Smooth muscle cell (in vitro differentiated cells): ENCODE measurements around the gene MTMR4. TPM values are rescaled to one million over a fixed set of nuclear protein-coding genes. Genes with fewer than 3 reads are reported as not detected.
"Not testable (repeated sequence)": the region's sequence is repeated elsewhere in the genome, so short reads cannot be mapped to it uniquely, and the experiment has no call there.

ENCODE experiments used
- DNase-seq: peaks from one replicate; lab custom pipeline; 2025; ENCODE audit not compliant: unreplicated experiment; lab: John Stamatoyannopoulos, UW
- H2AFZ ChIP-seq: fragments of 200-600 bp; sonication (generic); 2 replicates; pipeline ENCODE4 v1.6.0; 2016; ENCODE audit warnings: antibody characterized with exemption, low read depth, mild to moderate bottlenecking
- H3F3A ChIP-seq: fragments of 200-600 bp; sonication (generic); 2 replicates; pipeline ENCODE4 v1.6.0; 2017; ENCODE audit warnings: antibody characterized with exemption, low read depth
- H3K27ac ChIP-seq: fragments of 200-600 bp; sonication (generic); 2 replicates; pipeline ENCODE4 v1.5.1; 2016; ENCODE audit warnings: low read depth, mild to moderate bottlenecking
- H3K27me3 ChIP-seq: fragments of 200-600 bp; sonication (generic); 2 replicates; pipeline ENCODE4 v1.6.1; 2016; ENCODE audit warnings: low read depth, mild to moderate bottlenecking
- H3K36me3 ChIP-seq: fragments of 200-600 bp; sonication (generic); 2 replicates; pipeline ENCODE4 v1.5.1; 2016; ENCODE audit warnings: low read depth
- H3K4me1 ChIP-seq: fragments of 200-600 bp; sonication (generic); 2 replicates; pipeline ENCODE4 v1.5.1; 2016; ENCODE audit warnings: low read depth
- H3K4me2 ChIP-seq: fragments of 200-600 bp; sonication (generic); 2 replicates; pipeline ENCODE4 v1.6.0; 2016; ENCODE audit warnings: mild to moderate bottlenecking
- H3K4me3 ChIP-seq: fragments of 200-600 bp; sonication (generic); 2 replicates; pipeline ENCODE4 v1.5.1; 2016; ENCODE audit warnings: mild to moderate bottlenecking
- H3K79me2 ChIP-seq: fragments of 200-600 bp; sonication (generic); 2 replicates; pipeline ENCODE4 v1.6.0; 2016; ENCODE audit warnings: low read depth, mild to moderate bottlenecking
- H3K9ac ChIP-seq: fragments of 200-600 bp; sonication (generic); 2 replicates; pipeline ENCODE4 v1.6.0; 2016; ENCODE audit warnings: low read depth
- H3K9me3 ChIP-seq: fragments of 200-600 bp; sonication (generic); replicated peaks from 2 replicates; pipeline ENCODE4 v1.5.1; 2016; ENCODE audit warnings: low read depth
- H4K20me1 ChIP-seq: fragments of 200-600 bp; sonication (generic); 2 replicates; pipeline ENCODE4 v1.6.0; 2016; ENCODE audit warnings: low read depth
- CTCF ChIP-seq: fragments of 200-600 bp; sonication (generic); IDR thresholded peaks from 2 replicates; pipeline ENCODE4 v1.5.1; 2017; ENCODE audit warnings: borderline replicate concordance, mild to moderate bottlenecking, antibody characterized with exemption; ENCODE audit not compliant: insufficient read depth, poor library complexity, severe bottlenecking
- WGBS: methylation state at CpG from one replicate; pipeline ENCODE4 v1.1.7; 2016; ENCODE audit warnings: low lambda C conversion rate; 5-methylcytosine and 5-hydroxymethylcytosine counted together
- polyA plus RNA-seq: library from polyadenylated mRNA; unstranded; fragments of >200 nt; fragmentation: Nextera tagmentation; extraction: Ambion mirVana; gene quantifications from 2 replicates; pipeline ENCODE4 v1.2.1, GENCODE V29; 2016
- total RNA-seq: library from RNA; depleted of rRNA; stranded (reverse); fragments of >200 nt; gene quantifications from 2 replicates; pipeline ENCODE4 v1.2.3, GENCODE V29; 2014

Gene MTMR4
- total and polyA plus RNA-seq, 2 experiments from 2014 or later: 15.8 to 25.4 TPM

DNA sequence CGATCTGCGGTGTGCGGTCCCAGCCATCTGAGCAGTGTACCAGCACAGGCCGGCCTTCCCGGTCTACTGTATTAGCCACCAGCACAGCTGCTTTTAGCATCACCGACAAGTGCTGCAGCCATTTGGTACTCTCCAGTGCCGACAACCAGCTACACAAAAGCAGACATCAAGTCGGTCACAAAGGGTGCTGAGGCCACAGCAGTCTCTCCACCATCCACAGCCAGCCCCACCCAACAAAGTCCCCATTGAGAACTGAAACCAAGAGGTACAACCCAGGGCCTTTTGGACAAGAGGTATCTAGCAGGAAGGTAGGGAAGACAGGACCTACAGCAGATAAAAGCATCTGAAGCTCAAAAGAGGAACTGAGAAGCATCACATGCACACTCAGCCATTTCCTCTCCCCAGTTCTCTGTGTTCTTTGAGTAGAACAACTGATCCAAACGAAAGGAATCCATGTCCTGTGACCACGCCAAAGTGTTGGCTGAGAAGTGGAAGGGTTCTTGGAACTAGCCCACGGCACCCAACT, 9.5 kb downstream of the MTMR4 start:
- Histone ChIP-seq H3K36me3 (peaks cover 9% of the 10 kb centered on the region), H4K20me1 (no peaks in the 10 kb centered on the region)
- DNase-seq: no peak

DNA sequence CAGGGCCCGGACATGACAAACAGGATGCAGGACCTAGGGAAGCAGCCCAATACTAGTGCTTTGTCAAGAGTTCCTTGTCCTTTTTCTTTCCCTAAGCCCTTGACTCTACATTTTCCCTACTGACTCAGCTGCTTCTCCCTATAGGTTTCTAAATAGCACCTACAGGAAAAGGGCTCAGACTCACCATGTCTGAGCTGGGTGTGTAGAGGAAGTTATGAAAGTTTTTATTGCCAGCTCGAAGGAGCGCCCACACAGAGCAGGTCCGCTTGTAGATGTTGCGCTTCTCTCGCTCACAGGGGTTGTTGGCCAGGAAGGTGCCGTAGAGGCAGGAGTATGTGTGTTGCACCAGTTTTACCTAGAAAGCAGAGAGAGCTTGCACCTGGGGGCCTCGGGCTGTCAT, 10.6 kb downstream of the MTMR4 start:
- H3K4me1 ChIP-seq: no peaks in the 10 kb centered on the region
- 97% methylated on average over 8 of the region's 8 CpGs for WGBS
- TF ChIP-seq CTCF: no peak
- no peaks in the 10 kb centered on the region for H3K9me3 ChIP-seq
- peaks cover 9% of the 10 kb centered on the region for H3K36me3 ChIP-seq
- no peak overlapping the region for H3K4me3 ChIP-seq
- H4K20me1 ChIP-seq: no peaks in the 10 kb centered on the region
- no peaks in the 10 kb centered on the region for H3K27me3 ChIP-seq
- no peaks in the 10 kb centered on the region for H3F3A ChIP-seq
- H2AFZ ChIP-seq: no peak overlapping the region
- H3K9ac ChIP-seq: no peak overlapping the region
- H3K27ac ChIP-seq: no peak overlapping the region
- no peak for DNase-seq
- H3K79me2 ChIP-seq: no peaks in the 10 kb centered on the region
- H3K4me2 ChIP-seq: no peak overlapping the region

More for the DNA sequence above, 9.5 kb downstream of the MTMR4 start:
- TF ChIP-seq CTCF: no peak
- Histone ChIP-seq H3K27me3 (no peaks in the 10 kb centered on the region), H3K27ac (no peak overlapping the region), H3K4me3 (no peak overlapping the region), H3F3A (no peaks in the 10 kb centered on the region), H3K9me3 (no peaks in the 10 kb centered on the region), H3K79me2 (no peaks in the 10 kb centered on the region), H2AFZ (no peak overlapping the region), H3K4me2 (no peak overlapping the region), H3K4me1 (no peaks in the 10 kb centered on the region), H3K9ac (no peak overlapping the region)
- WGBS: 95% methylated on average over 11 of the region's 11 CpGs

- H3K79me2 ChIP-seq, DNase-seq, H3K27me3 ChIP-seq, H3K4me2 ChIP-seq, H4K20me1 ChIP-seq, H3K4me1 ChIP-seq, H2AFZ ChIP-seq, H3K9ac ChIP-seq, H3F3A ChIP-seq, H3K27ac ChIP-seq, H3K9me3 ChIP-seq, H3K36me3 ChIP-seq, H3K4me3 ChIP-seq: not testable (repeated sequence)
- 97% methylated on average over 6 of the region's 6 CpGs for WGBS
Observed at GRCh38 chr17:58503134-58503533, 11.3 kb downstream of the MTMR4 start.

- TF ChIP-seq CTCF: no peak
- Histone ChIP-seq H3K4me2 (no peak overlapping the region), H3K79me2 (no peaks in the 10 kb centered on the region), H3K36me3 (peaks cover 9% of the 10 kb centered on the region), H3K9me3 (no peaks in the 10 kb centered on the region), H3K27me3 (no peaks in the 10 kb centered on the region), H3K4me1 (no peaks in the 10 kb centered on the region), H3K4me3 (no peak overlapping the region), H3K27ac (no peak overlapping the region), H3K9ac (no peak overlapping the region), H3F3A (no peaks in the 10 kb centered on the region), H2AFZ (no peak overlapping the region), H4K20me1 (no peaks in the 10 kb centered on the region)
- WGBS: 98% methylated on average over 7 of the region's 7 CpGs
- no peak for DNase-seq
Observed at GRCh38 chr17:58501451-58501850, 13.0 kb downstream of the MTMR4 start.
